HCEC 1CT (cell line): ENCODE data around the gene TBC1D5.
"Not testable (repeated sequence)": the region's sequence is repeated elsewhere in the genome, so short reads cannot be mapped to it uniquely, and the experiment has no call there.

Source experiments
- DNase-seq: peaks from one replicate; pipeline ENCODE4 v3.0.0-alpha.2; 2017

Gene TBC1D5, protein sequence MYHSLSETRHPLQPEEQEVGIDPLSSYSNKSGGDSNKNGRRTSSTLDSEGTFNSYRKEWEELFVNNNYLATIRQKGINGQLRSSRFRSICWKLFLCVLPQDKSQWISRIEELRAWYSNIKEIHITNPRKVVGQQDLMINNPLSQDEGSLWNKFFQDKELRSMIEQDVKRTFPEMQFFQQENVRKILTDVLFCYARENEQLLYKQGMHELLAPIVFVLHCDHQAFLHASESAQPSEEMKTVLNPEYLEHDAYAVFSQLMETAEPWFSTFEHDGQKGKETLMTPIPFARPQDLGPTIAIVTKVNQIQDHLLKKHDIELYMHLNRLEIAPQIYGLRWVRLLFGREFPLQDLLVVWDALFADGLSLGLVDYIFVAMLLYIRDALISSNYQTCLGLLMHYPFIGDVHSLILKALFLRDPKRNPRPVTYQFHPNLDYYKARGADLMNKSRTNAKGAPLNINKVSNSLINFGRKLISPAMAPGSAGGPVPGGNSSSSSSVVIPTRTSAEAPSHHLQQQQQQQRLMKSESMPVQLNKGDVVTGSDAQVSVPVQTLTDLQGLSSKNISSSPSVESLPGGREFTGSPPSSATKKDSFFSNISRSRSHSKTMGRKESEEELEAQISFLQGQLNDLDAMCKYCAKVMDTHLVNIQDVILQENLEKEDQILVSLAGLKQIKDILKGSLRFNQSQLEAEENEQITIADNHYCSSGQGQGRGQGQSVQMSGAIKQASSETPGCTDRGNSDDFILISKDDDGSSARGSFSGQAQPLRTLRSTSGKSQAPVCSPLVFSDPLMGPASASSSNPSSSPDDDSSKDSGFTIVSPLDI

DNA sequence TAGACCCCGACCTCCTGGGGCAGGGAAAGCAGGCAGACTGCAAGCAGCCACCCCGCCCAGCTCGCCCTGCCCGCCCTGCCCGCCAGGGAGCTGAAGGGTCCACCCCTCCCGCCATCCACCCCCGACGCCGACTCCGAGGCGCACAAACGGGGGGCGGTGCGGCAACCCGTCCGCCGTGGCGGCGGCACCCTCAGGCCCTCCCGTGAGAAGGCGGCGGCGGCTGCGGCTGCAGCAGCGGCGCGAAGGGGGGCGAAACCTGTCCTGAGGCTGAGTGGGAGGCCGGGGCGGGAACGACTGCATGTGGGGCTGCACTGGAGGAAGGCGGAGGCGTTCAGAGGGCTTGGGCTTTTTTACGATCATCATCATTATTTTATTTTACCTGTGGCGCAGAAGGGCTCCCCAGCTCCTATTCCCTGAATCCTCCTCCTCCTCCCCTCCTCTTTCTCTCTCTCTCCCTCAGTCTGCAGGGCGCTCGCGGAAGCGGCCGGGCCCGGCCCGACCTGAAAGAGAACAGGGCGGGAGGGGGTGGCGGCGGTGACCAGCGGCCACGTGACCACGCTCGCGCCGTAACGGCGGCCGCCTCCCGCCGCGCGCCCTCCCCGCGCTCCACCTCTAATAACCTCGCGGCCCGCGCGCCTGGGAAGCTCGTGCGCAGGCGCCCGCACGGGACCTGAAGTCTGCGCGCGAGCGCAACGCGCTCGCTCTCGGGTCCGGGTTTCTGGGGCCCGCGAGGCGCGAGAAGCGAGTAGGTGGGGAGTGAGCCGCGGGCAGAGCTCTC, at the start of gene TBC1D5:
TSS of gene TBC1D5 (minus strand) at position 530 of the 778 bp plus-strand sequence. CDS start 234,061 bp downstream, outside the sequence.
- peak; percentile 99 for DNase-seq

- DNase-seq, result no peak
These were observed 41.0 kb upstream of the TBC1D5 start for GRCh38 chr3:17783426-17783825.

GRCh38 chr3:17782751-17783150, 40.3 kb upstream of the TBC1D5 start:
- DNase-seq, result no peak

DNA sequence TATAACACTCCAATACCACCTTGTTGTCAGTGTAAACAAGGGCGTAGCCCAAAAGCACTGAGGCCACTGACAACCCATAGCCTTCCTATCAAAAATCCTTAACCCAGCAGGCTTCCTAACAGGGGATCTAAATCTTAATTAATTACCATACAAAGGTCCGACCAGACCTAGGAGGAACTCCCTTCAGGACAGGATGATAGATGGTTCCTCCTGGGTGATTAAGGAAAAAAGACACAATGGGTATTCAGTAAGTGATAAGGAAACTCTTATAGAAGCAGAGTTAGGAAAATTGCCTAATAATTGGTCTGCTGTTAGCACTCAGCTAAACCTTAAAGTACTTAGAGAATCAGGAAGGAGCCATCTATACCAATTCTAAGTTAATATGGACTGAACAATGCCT, 37.9 kb upstream of the TBC1D5 start:
- not testable (repeated sequence) for DNase-seq

DNA sequence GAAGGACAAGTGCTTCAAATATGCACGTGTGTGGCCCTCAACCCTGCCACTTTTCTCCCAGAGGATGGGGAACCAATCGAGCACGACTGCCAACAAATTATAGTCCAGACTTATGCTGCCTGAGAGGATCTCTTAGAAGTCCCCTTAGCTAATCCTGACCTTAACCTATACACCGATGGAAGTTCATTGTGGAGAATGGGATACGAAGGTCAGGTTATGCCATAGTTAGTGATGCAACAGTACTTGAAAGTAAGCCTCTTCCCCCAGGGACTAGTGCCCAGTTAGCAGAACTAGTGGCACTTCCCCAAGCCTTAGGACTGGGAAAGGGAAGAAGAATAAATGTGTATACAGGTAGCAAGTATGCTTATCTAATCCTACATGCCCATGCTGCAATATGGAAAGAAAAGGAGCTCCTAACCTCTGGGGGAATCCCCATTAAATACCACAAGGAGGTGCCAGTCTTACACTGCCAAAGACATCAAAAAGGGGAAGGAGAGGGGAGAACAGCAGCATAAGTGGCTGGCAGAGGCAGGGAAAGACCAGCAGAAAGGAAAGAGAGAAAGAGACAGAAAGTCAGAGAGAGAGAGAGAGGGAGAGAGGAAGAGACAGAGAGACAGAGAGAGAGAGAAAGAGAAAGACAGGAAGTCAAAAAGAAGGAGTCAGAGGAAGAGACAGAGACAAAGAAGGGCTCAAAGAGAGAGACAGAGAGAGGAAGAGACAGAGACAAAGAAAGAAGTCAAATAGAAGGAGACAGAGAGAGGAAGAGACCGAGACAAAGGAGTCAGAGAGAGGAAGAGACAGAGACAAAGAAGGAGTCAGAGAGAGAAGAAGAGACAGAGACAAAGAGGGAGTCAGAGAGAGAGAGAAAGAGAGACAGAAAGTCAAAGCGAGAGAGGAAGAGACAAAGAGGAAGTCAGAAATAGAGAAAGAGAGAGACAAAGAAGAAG, 37.1 kb upstream of the TBC1D5 start:
- not testable (repeated sequence) for DNase-seq

GRCh38 chr3:17777326-17777725, 34.9 kb upstream of the TBC1D5 start:
- DNase-seq, result not testable (repeated sequence)

DNA sequence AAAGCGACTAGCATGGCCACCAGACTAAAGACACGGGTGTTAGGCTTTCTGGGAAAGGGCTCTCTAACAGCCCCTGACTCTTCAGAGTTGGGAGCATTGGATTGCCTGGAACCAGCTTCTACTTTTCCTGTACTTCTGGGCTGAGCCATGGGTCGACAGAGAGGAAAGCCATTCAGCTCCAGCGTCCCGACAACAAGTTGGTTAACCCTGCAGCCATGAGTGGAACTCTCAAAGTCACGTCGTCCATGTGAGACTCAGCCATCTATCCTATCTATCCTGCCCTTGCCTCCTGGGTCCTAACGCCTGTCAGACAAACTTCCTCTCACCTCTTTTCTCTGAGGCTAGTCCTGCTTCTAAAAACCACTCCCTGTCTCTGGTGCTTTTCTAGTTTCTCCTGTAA, 32.6 kb upstream of the TBC1D5 start:
- no peak for DNase-seq

DNA sequence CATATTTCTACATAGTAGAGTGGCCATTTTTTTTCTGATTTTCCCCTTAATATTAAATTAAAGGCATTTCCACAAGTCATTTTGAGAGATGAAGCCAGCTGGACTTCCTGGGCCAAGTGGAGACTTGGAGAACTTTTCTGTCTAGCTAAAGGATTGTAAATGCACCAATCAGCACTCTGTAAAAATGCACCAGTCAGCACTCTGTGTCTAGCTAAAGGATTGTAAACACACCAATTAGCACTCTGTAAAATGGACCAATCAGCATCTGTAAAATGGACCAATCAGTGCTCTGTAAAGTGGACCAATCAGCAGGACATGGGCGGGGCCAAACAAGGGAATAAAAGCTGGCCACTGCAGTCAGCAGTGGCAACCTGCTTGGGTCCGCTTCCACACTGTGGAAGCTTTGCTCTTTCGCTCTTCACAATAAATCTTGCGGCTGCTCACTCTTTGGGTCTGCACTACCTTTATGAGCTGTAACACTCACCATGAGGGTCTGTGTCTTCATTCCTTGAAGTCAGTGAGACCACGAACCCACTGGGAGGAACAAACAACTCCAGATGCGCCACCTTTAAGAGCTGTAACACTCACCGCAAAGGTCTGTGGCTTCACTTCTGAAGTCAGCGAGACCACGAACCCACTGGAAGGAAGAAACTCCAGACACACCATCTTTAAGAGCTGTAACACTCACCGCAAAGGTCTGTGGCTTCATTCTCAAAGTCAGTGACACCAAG, 31.9 kb upstream of the TBC1D5 start:
- not testable (repeated sequence) for DNase-seq

DNA sequence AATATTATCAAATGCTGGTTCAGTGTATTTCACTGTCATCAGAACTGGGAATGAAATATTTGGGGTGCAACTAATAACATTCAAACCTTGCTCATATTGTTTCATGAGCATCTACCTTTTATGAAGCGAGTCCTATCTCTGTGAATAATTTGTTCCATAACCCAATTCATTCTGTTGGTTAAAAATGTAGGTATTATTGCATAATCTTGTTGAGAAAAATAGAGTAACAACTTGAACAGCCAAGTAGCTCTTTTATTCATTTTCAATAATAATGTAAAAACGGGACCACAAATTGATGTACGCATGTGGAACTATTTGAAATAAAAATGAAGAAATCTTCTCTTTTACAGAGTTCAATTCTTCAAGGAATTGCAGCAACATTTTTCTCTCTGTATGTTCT, 30.1 kb upstream of the TBC1D5 start:
- no peak for DNase-seq

- no peak for DNase-seq
These were observed 29.0 kb upstream of the TBC1D5 start for GRCh38 chr3:17771177-17772017.

GRCh38 chr3:17770682-17771081, 28.3 kb upstream of the TBC1D5 start:
- no peak for DNase-seq

- DNase-seq, result no peak
These were observed 23.5 kb upstream of the TBC1D5 start for GRCh38 chr3:17765819-17766472.

GRCh38 chr3:17761563-17761962, 19.1 kb upstream of the TBC1D5 start:
- DNase-seq, result no peak

DNA sequence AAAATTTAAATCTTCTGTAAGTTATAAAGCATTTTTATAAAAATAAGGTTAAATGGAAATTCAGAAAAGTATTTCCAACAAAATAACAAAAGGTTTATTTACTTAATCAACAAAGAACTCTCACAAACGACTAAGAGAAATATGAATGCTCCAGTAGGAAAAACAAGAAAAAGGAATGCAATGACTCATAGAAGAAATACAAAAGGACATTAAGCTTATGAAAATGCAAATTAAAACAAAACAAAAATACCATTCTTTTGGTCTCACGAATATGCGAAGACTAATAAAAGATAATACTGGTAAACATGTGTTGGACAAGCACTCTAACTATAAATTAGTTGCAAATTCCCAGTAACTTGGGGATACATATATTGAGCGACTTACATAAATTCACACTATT, 17.5 kb upstream of the TBC1D5 start:
- DNase-seq, result no peak

DNA sequence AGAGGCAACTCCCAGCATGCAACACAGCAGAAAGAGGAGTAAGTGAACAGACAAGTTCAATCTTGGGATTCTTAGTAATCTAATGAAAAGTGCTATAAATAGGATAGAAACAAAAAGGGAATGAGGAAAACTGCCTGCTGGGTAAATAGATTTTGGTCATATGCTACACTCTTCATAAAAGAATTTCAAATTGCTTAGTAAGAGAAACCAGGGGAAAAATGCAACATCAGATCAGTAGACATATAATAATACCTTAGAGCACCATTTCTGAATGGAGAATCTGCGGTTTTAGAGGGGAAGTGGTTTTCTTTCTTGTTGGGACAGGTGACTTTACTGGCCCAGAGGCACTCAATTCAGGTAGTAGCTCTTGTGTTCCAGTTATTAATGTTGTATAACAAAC, 13.4 kb upstream of the TBC1D5 start:
- DNase-seq, result no peak

GRCh38 chr3:17753632-17753992, 11.2 kb upstream of the TBC1D5 start:
- no peak for DNase-seq

DNA sequence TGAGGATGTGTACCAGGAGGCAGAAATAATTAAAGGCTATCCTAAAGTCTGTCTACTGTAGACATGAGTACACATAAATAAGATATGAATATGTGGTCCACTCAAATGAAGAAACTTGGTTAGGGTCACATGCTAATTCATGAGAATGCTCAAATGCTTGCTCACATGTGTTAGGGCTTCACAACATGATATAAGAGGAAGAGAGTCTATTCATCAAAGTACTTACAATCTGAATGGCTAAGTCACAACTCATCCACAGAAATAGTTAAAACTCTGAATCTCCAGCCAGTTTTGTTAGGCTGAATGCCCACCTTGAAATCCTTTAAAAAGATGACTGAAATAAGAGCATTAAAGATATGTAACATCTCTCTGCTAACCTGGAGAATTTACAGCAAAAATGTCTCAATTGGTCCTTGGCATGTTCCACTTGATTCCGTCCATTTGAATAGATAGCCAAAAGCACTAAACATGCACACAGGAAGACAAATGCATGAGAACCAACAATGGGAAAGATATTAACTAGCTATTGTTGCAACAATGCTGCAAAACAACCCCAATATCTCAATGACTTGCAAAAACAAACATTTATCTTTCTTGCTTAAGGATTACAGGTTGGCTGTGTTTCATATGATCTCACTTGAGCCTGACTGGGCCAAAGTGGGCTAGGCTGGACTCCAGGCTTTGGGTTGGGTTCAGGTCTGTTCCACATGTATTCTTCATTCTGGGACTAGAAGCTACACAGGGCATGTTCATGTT, 10.6 kb upstream of the TBC1D5 start:
- no peak for DNase-seq

DNA sequence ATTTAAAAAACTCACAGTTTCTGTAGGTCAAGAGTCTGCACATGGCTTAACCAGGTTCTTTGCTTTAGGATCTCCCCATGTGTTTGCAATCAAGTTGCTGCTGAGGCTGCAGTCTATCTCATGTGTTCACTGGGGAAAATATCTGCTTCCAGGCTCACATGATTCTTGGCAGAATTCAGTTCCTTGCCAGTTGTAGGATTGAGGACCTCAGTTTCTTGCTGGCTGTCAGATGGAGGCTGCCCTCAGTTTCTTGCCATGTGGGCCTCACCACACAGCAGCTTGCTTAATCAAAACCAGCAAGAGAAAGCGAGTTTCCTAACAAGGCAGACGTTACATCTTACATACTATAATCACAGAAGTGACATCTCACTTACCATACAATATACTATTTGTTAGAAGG, 10.0 kb upstream of the TBC1D5 start:
- DNase-seq, result no peak

DNA sequence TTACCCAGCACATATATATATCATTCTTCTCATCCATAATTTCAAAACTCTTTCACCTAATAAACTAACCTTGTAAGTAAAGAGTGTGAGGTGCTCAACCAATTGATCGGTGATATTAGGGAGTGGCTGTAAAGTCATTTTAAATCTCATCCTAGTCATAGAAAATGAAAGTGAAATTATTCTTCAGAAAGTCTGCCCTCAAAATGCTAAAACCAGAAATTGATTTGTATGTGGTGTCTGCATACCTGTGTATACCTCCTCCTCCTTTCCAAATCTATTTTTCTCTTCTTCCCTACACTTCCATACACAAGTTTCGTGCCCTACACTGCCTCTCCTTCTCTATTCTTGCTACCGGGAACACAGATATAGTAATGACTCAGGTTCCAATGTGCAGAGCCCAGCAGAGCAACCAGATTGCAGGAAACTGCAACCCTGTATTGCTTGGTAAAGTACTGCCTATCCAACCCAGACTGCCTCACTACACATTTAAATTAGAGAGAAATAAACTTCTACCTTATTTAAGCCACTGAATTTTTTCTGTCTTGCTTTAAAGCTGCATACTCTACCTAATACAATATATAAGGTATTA, 7.4 kb upstream of the TBC1D5 start:
- no peak for DNase-seq
